CD4-positive, alpha-beta T cell treated with Interleukin-6 at 100 ng/mL for 8 hours (primary cell): ENCODE results near the gene OSBP2.

Experiments used
- DNase-seq: peaks from one replicate; pipeline ENCODE4 v3.0.0-alpha.2; 2020; ENCODE audit warnings: mixed read lengths, low spot score

Gene OSBP2

GRCh38 chr22:30868663-30869385 lies 174.2 kb downstream of the OSBP2 start:
- DNase-seq = no peak

DNA sequence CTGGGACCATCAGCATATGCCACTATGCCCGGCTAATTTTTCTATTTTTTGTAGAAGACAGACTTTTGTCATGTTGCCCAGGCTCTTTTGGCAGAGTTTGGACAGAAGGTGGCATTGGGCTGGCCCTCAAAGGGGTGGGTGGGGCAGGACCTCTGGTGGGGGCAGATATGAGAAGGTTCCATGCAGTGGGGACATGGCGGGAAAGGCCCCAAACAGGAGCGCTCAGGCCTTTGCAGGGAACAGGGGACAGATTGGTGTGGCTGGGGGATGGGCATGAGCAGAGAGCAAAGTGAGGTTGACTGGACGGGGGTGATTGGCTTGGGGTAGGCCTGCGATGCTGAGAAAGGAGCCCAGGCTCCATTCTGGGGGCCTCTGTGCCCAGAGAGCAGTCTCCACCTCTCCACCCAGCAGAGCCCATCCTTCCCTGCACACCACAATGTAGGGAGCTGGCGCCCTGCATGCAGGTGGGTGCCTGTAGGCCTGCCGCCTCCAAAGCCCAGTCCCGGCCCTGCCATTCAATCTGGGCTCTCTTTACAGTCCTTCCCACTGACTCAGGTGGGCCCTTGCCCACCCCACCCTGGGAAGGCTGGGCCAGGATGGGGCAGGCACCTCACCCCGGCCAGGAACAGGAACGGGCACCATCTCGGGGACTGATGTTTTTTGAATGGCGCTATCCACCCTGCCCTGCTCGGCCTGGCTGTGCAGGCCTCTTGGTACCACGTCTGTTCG lies 175.2 kb downstream of the OSBP2 start:
- DNase-seq = no peak

- DNase-seq = no peak
Measured at GRCh38 chr22:30870451-30871345, 176.0 kb downstream of the OSBP2 start.

DNA sequence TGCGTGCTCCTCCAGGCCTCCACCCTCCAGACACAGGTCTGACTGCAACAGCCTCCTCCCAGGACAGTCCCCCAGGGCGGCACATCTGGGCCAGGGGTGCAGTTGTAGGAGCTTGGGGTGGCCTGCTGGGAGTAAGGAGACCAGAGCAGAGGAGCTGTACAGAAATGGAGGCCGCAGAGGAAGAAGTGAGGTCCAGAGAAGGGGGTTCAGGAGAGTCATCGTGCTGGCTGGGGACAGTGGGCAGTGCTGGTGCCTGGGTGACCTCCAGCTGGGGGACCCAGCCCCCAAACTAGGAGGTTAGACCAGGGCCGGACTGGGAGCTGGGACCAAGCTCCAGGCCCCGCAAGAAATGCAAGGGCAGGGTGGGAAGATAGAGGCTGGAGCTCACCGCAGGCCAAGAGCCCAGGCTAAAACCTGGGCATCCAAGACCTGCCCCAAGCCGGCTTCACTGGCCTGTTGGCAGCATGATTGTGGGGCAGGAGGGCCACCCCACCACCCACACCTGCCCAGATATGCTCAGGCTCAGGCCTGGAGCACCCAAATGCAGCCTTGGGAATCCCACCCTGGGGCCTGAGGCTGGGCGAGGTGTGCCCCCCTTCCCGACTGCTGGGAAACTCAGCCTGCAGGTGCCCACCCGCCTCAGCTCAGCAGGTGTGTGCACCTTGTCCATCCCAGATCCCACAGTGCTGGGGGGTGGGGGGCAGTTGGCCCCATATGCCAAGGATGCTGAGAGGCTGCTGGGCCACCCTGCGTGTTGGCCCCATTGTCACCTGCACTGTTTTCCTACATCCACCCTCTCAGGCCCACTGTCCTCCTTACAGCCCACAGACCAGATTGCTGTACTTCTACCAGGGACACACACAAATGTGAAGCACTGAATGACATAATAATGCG lies 177.0 kb downstream of the OSBP2 start:
- DNase-seq = no peak

GRCh38 chr22:30872285-30873041 lies 177.8 kb downstream of the OSBP2 start:
- DNase-seq = no peak

DNA sequence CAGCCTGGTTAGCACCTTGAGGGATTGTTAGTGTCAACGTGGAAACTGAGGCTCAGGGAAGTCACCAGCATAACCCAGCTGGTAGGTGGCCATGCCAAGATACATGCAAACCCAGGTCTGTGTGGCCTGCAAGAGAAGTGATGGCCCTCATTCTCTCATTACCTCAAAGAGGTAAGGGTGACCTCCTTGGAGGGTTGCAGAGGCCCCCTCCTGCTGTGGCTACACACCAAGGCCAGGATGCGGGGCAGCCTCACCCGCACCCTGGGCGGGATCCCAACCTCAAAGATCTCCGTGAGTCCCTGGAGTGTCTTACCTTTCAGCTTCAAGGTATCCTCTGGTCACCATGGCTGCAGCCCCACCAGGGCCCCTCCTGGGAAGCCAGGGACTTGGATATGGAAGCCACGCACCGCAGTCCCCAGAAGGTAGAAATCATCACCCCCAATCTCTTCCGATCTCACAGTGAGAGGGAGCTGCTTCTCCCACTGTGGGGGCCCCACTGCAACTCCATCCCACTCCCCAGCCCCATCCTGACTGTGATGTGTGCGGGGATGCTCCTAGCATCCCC lies 178.5 kb downstream of the OSBP2 start:
- DNase-seq = no peak

DNA sequence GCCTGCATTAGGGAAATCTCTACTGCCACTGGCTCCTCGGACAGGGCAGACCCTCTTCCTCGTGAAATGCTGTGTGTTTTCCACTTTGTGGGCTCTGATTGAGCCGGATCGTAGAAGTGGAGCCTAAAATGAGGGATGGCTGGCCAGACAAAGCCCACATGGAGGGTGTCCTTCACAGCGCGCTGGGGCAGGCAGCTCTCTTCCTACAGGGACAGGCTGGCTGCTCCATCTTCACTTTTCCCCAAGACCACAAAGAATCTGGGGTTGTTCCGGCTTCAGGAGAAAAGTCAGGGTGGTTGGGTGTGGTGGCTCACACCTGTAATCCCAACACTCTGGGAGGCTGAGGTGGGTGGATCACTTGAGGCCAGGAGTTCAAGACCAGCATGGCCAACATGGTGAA lies 179.0 kb downstream of the OSBP2 start:
- DNase-seq = no peak

DNA sequence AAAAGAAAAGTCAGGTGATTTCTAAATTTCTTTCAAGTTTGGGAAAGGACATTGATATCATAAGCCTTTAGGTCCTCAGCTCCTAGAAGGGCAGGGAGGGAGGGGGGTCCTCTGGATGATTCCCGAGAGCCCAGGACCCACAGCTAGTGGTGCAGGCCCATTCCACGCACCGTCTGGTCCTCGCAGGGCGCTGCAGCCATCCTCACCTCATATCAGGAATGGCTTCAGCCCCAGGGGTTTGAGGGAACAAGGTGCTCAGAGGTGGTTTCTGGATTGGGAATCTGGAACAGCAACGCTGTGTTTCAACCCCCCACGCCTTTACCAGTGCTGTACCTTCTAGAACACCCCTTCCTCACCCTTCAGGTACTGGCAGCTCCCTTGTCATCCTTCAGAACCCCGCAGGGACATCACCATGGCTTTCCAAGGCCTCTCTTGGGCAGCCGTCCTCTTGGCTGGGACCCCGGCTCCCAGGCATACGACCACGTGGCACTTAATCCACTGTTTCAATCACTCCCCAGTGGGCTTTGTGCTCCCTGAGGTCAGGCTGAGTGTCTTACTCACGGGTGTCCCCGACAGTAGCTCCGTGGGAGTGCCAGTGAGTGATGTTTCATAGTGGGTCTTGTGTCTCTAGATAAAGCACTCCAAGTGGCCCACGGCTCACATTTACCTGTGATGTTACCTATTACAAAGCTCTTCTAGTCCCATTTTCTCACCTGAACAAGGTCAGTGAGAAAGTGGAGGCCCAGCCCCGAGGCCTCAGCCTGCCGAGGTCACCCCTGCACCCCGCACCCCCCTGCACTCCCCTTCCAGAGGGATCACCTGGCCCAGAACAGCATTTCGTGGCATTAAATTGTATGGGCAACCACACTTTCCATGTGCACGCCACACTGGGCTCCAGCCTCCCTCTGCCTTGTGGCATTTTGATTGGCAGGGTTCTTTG lies 180.0 kb downstream of the OSBP2 start:
- DNase-seq = no peak

DNA sequence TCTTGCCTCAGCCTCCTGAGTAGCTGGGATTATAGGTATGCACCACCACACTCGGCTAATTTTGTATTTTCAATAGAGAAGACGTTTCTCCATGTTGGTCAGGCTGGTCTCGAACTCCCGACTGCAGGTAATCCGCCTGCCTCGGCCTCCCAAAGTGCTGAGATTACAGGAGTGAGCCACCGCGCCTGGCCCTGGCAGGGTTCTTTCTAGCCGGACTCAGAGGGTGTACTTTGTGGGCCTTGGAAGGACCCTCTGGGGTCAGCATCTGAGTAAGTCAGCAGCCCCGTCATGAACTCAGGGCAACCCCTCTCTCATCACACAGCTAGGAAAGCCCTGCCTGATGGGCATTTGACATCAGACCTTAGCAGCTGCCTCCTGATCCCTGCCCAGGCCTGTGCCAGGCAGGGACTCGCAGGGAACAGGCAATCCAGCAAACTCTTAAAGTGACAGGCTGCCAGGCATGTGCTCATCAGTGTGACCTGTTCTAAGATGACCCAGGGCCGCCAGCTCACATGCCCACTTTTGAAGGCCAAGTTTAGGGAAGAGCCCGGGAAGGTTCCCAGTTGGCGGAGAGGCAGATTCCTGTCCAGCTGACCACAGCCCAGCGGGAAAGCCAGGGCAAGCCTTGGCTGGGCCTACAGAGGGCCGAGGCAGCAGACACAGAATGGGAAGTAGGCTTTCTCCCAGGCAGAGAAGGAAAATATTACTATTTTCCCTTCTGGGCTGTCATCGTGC lies 181.0 kb downstream of the OSBP2 start:
- no peak for DNase-seq

DNA sequence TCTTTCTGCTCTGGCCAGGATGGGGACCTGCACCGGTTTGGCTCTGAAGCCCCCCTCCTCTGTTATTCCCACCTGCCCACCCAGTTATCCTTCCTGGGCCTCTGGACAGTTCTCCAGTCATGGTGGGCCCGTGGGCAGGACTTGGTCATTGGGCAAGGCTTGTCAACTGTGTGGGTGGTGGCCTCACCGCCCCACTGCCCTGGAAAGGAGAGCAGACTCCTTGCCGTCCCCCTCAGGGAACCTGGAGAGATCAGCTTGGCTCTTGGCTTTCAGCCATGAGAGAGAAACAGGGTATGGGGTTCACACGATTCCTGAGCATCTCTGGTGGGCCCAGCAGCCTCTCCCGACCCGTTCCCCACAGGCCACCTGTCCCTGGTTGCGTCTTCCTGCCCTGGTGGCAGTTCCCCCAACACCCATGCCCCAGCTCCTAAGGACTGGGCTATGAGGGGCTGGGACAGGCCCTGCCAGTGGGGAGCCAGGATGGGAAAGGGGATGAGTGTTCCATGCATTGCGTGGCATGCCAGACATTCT lies 181.6 kb downstream of the OSBP2 start:
- DNase-seq = no peak

- no peak for DNase-seq
Measured at GRCh38 chr22:30876915-30877553, 182.4 kb downstream of the OSBP2 start.

- no peak for DNase-seq
Measured at GRCh38 chr22:30877662-30878515, 183.2 kb downstream of the OSBP2 start.

GRCh38 chr22:30878516-30879414 lies 184.1 kb downstream of the OSBP2 start:
- no peak for DNase-seq

DNA sequence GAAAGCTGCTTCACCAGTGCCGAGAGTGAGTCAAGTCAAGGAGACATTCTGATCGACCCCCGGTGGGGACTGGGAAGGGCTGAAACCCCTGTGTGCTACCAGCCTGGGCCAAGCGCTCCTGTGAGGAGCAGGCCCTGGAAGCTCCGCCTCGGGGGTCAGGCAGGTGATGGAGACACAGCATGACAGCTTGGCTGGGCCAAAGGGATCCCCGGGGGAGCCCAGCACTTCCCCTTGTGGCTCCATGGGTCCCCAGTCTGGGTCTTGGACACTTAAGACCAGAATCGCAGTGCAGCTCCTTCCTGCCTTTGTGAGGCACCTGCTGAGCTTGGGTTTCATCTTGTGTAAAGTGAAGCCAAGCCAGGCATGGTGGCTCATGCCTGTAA lies 184.7 kb downstream of the OSBP2 start:
- DNase-seq = no peak

DNA sequence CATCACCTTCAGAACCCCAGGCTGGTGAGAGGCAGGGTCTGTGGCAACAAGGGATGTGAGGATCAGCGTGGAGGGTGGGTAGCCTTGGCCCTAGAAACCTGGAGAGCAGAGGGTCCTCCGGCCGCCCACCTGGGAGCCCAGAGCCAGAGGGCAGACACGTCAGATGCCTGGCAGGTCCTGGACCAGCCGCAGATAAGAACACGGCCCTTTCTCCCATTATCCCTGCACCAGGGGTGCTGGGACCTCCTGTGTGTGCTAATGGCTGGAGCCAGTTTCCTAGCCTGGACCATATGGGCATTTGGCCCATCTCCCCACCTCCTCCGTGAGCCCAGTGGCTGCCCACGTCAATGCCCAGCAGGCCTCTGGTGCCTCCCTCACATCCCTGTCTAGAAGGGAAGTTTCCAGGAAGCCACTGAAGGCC lies 185.5 kb downstream of the OSBP2 start:
- no peak for DNase-seq

- DNase-seq = no peak
Measured at GRCh38 chr22:30880847-30881246, 186.2 kb downstream of the OSBP2 start.
